Erythroblast (primary cell): ENCODE data around the gene SCPEP1.

ENCODE experiments used
- GATA1 ChIP-seq: IDR thresholded peaks from 2 replicates; pipeline ENCODE4 v1.6.1; 2011; ENCODE audit warnings: low read depth, mild to moderate bottlenecking, control low read depth, low read length, moderate library complexity
- POLR2A ChIP-seq: IDR thresholded peaks from 2 replicates; pipeline ENCODE4 v1.6.1; 2011; ENCODE audit warnings: mild to moderate bottlenecking, low read length

DNA sequence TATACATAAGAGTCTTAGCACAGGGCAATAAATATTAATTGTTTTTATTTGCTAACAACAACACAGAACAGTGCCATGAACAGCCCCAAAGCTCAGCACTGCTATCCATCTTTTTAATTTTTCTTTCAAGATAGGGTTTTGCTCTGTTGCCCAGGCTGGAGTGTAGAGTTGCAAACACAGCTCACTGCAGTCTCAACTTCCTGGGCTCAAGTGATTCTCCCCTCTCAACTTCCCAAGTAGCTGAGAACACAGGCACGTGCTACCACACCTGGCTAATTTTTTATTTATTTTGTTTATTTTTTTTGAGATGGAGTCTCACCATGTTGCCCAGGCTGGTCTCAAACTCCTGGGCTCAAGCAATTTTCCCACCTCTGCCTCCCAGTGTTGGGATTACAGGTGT is 59.5 kb downstream of the SCPEP1 start:
- TF ChIP-seq POLR2A (no peak), GATA1 (no peak)
